HCT116 (cell line): Measurements from ENCODE around the gene FNDC11. TPM values are rescaled to one million over a fixed set of nuclear protein-coding genes. Genes with fewer than 3 reads are reported as not detected.
A peak's percentile ranks its signal among the peaks of the same experiment; 100 is the strongest.

Experiments
- ATAC-seq: fragments of 200-7000 bp; cut with Tn5 transposase; 2 replicates; pipeline ENCODE4 v1.9.1; 2020; ENCODE audit warnings: mild to moderate bottlenecking, moderate library complexity
- BruUV-seq: library from RNA; stranded (reverse); fragments of 400-500 nt; replicated peaks from 2 replicates; lab custom pipeline; 2021; lab: Mats Ljungman, UMichigan
- CTCF ChIA-PET: fragments of 300-600 bp; sonication (Branson Sonifier 250); formaldehyde crosslinking; loops from one replicate; lab custom pipeline; 2021; ENCODE audit warnings: antibody characterized with exemption; lab: Charles Lee
- POLR2A ChIA-PET: fragments of 300-600, 350-600 bp; sonication (Branson Sonifier 250); formaldehyde crosslinking; loops from one replicate; lab custom pipeline; 2021; ENCODE audit warnings: antibody characterized with exemption; lab: Charles Lee
- RAD21 ChIA-PET, 2 experiments: fragments of 300-600 bp; sonication (Branson Sonifier 250); formaldehyde crosslinking; loops; one replicate each; lab custom pipeline; 2023; ENCODE audit warnings: low total read pairs in 2 of 2; ENCODE audit not compliant: uncharacterized antibody in 2 of 2, unreplicated experiment in 2 of 2, low non-redundant PET in 1 of 2; lab: Charles Lee
- DNase-seq: peaks from one replicate; pipeline ENCODE4 v3.0.0-alpha.2; 2010; ENCODE audit warnings: low read depth, low spot score
- H2AFZ ChIP-seq: fragments of 200-600 bp; shearing (Covaris generic), sonication (generic); 2 replicates; pipeline ENCODE4 v1.6.1; 2017; ENCODE audit warnings: low read depth, mixed run types, mixed read lengths, antibody characterized with exemption, low read length; ENCODE audit not compliant: poor library complexity, severe bottlenecking
- H3K27ac ChIP-seq: 2 replicates; pipeline ENCODE4 v1.5.1; 2012; ENCODE audit warnings: low read depth, low read length
- H3K27me3 ChIP-seq: fragments of 200-600 bp; sonication (generic); 2 replicates; pipeline ENCODE4 v1.6.1; 2016; ENCODE audit warnings: mixed run types, low read length, mixed read lengths; ENCODE audit not compliant: insufficient read depth
- H3K36me3 ChIP-seq, 2 experiments: fragments of 200-500 bp in 1 of 2; fragments of 200-600 bp in 1 of 2; sonication (Bioruptor generic) in 1 of 2; sonication (generic) in 1 of 2; 2 replicates each; pipeline versions ENCODE4 v1.5.1 to v1.6.1; 2014 to 2016; ENCODE audit warnings: low read length in 2 of 2, inconsistent platforms in 1 of 2, mixed read lengths in 1 of 2, mixed run types in 1 of 2; ENCODE audit not compliant: insufficient read depth in 2 of 2, control insufficient read depth in 1 of 2
- H3K4me1 ChIP-seq, 2 experiments: fragments of 200-600 bp in 1 of 2; sonication (generic) in 1 of 2; 2 replicates each; pipeline versions ENCODE4 v1.5.1 to v1.6.1; 2012 to 2017; ENCODE audit warnings: low read length in 2 of 2, inconsistent platforms in 1 of 2, mild to moderate bottlenecking in 1 of 2, mixed read lengths in 1 of 2, mixed run types in 1 of 2, moderate library complexity in 1 of 2; ENCODE audit not compliant: insufficient read depth in 2 of 2, control insufficient read depth in 1 of 2
- H3K4me2 ChIP-seq: fragments of 200-600 bp; sonication (generic); 2 replicates; pipeline ENCODE4 v1.6.1; 2017; ENCODE audit warnings: mixed run types, low read length, mixed read lengths
- H3K4me3 ChIP-seq, 2 experiments: fragments of 200-600 bp in 1 of 2; sonication (generic) in 1 of 2; replicated peaks in 1 of 2; 2 replicates each; pipeline ENCODE4 v1.5.1; 2011 to 2016; ENCODE audit warnings: low read length in 2 of 2, control low read depth in 1 of 2, low read depth in 1 of 2, mild to moderate bottlenecking in 1 of 2, mixed read lengths in 1 of 2, mixed run types in 1 of 2
- H3K79me2 ChIP-seq: fragments of 200-600 bp; sonication (generic); 2 replicates; pipeline ENCODE4 v1.6.1; 2017; ENCODE audit warnings: mild to moderate bottlenecking, mixed run types, low read length, moderate library complexity, mixed read lengths; ENCODE audit not compliant: insufficient read depth
- H3K9ac ChIP-seq: fragments of 200-600 bp; sonication (generic); 2 replicates; pipeline ENCODE4 v1.6.1; 2016; ENCODE audit warnings: low read length, mixed read lengths
- H3K9me2 ChIP-seq: fragments of 200-600 bp; sonication (generic), shearing (Covaris generic); 2 replicates; pipeline ENCODE4 v1.6.1; 2017; ENCODE audit warnings: mixed run types, mild to moderate bottlenecking, moderate library complexity; ENCODE audit not compliant: insufficient read depth
- H3K9me3 ChIP-seq, 2 experiments: fragments of 200-500 bp in 1 of 2; fragments of 200-600 bp in 1 of 2; sonication (Bioruptor generic) in 1 of 2; sonication (generic) in 1 of 2; 2 replicates each; pipeline ENCODE4 v1.6.1; 2014 to 2017; ENCODE audit warnings: low read length in 2 of 2, mixed read lengths in 2 of 2, inconsistent platforms in 1 of 2, low read depth in 1 of 2, mild to moderate bottlenecking in 1 of 2, mixed run types in 1 of 2, moderate library complexity in 1 of 2; ENCODE audit not compliant: control insufficient read depth in 1 of 2, insufficient read depth in 1 of 2
- H4K20me1 ChIP-seq: fragments of 200-600 bp; sonication (generic), shearing (Covaris generic); 2 replicates; pipeline ENCODE4 v1.6.1; 2017; ENCODE audit warnings: mixed run types, mild to moderate bottlenecking, moderate library complexity; ENCODE audit not compliant: insufficient read depth
- RAD21 ChIP-seq: IDR thresholded peaks from 2 replicates; pipeline ENCODE4 v1.6.1; 2012; ENCODE audit warnings: low read depth, mild to moderate bottlenecking
- ZNF274 ChIP-seq: fragments of 200-500 bp; sonication (Bioruptor generic); IDR thresholded peaks from 2 replicates; pipeline ENCODE4 v1.6.1; 2014; ENCODE audit warnings: mild to moderate bottlenecking, low read depth, low read length, inconsistent platforms
- intact Hi-C: fragments of 100-400 bp; cut with micrococcal nuclease; formaldehyde crosslinking; loops from 2 replicates; pipeline ENCODE4 v1.10.0; 2022
- total RNA-seq: library from RNA; stranded (reverse); gene quantifications from one replicate; pipeline ENCODE4 v1.2.1, GENCODE V29; 2021; ENCODE audit not compliant: unreplicated experiment
- TF ChIP-seq, protein P1 (sequence below), 3 experiments: fragments of 200-600 bp in 1 of 3; sonication (generic) in 1 of 3; IDR thresholded peaks in 2 of 3; conservative IDR thresholded peaks in 1 of 3; 2 replicates each; pipeline ENCODE4 v1.5.1; 2012 to 2017; ENCODE audit warnings: low read depth in 2 of 3, low read length in 2 of 3, antibody characterized with exemption in 1 of 3, borderline replicate concordance in 1 of 3, control low read depth in 1 of 3, mild to moderate bottlenecking in 1 of 3, mixed read lengths in 1 of 3, mixed run types in 1 of 3, moderate library complexity in 1 of 3; ENCODE audit not compliant: insufficient read depth in 1 of 3

The FNDC11 gene
- total RNA-seq, 1 experiment from 2014 or later, result 5.5 TPM

- Histone ChIP-seq H3K79me2 (no peaks in the 10 kb centered on the region), H3K9me3 (no peaks in the 10 kb centered on the region), H3K27ac (no peak overlapping the region), H3K36me3 (no peaks in the 10 kb centered on the region), H3K27me3 (no peaks in the 10 kb centered on the region), H3K4me3 (no peak overlapping the region), H3K9ac (no peak overlapping the region), H4K20me1 (no peaks in the 10 kb centered on the region), H3K4me2 (no peak overlapping the region), H3K4me1 (peaks cover 10 to 26% of the 10 kb centered on the region in 2 experiments; a peak in 3 of 4 replicates), H3K9me2 (no peaks in the 10 kb centered on the region), H2AFZ (no peak overlapping the region)
- intact Hi-C loops, result loop anchor here (10.0 kb wide), 1 partner anchor 46 kb away; the partner anchor contains the start of gene GMEB2
- ATAC-seq (no peak), DNase-seq (no peak)
- ChIA-PET RAD21 (no interaction called here), POLR2A (no interaction called here), CTCF (no interaction called here)
- no TSS peak for BruUV-seq
- TF ChIP-seq ZNF274, result no peak
These were observed 25.2 kb downstream of the FNDC11 start for GRCh38 chr20:63579017-63579694.

GRCh38 chr20:63580796-63581461 is 27.0 kb downstream of the FNDC11 start:
- peak; percentile 90 for TF ChIP-seq RAD21
- no peak for TF ChIP-seq ZNF274
- TF ChIP-seq, protein P1, sequence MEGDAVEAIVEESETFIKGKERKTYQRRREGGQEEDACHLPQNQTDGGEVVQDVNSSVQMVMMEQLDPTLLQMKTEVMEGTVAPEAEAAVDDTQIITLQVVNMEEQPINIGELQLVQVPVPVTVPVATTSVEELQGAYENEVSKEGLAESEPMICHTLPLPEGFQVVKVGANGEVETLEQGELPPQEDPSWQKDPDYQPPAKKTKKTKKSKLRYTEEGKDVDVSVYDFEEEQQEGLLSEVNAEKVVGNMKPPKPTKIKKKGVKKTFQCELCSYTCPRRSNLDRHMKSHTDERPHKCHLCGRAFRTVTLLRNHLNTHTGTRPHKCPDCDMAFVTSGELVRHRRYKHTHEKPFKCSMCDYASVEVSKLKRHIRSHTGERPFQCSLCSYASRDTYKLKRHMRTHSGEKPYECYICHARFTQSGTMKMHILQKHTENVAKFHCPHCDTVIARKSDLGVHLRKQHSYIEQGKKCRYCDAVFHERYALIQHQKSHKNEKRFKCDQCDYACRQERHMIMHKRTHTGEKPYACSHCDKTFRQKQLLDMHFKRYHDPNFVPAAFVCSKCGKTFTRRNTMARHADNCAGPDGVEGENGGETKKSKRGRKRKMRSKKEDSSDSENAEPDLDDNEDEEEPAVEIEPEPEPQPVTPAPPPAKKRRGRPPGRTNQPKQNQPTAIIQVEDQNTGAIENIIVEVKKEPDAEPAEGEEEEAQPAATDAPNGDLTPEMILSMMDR (IDR thresholded peaks at IDR 0.05 in 2 of 3, conservative IDR thresholded peaks at IDR 0.05 in 1 of 3; ENCODE audit: borderline replicate concordance in 1 of 3, insufficient read depth in 1 of 3, low read depth in 2 of 3, low read length in 2 of 3), result peak; percentile 54 to 61 (median 60); a peak in 5 of 6 replicates
- DNase-seq, result peak; percentile 52
- Histone ChIP-seq H3K9me2 (no peaks in the 10 kb centered on the region), H3K27me3 (no peaks in the 10 kb centered on the region), H3K4me3 (no peak overlapping the region), H4K20me1 (no peaks in the 10 kb centered on the region), H3K79me2 (no peaks in the 10 kb centered on the region), H3K4me2 (peak overlapping the region; percentile 20; the same call in 1 of the 2 replicates), H3K4me1 (peaks cover 0 to 8% of the 10 kb centered on the region in 2 experiments; a peak in 1 of 4 replicates), H3K9me3 (no peaks in the 10 kb centered on the region), H2AFZ (no peak overlapping the region), H3K36me3 (no peaks in the 10 kb centered on the region), H3K9ac (no peak overlapping the region), H3K27ac (no peak overlapping the region; the same call in 1 of the 2 replicates)
- BruUV-seq, result no TSS peak
- POLR2A ChIA-PET, result interaction anchor here (1.4 kb wide), 1 partner anchor 61 kb away, joined by 3 read pairs; no protein-coding TSS in a partner anchor
- RAD21 ChIA-PET, result no interaction called here
- intact Hi-C loops, result loop anchor here (5.0 kb wide), 1 partner anchor 116 kb away; the partner anchor contains the start of gene TNFRSF6B
- CTCF ChIA-PET, result interaction anchor here (0.8 to 1.0 kb wide), 3 partner anchors 43 to 393 kb away, joined by 3 to 5 read pairs (median 3); partner anchors contain the start of gene PTK6
- ATAC-seq, result peak; percentile 92
